NCI-H345 (cell line): ENCODE results near the gene PRPF38B.
"Not testable (repeated sequence)": the region's sequence is repeated elsewhere in the genome, so short reads cannot be mapped to it uniquely, and the experiment has no call there.

Experiments used
- DNase-seq: peaks from one replicate; lab custom pipeline; 2025; lab: John Stamatoyannopoulos, UW

Gene PRPF38B

GRCh38 chr1:108679586-108680213 lies 12.4 kb upstream of the PRPF38B start:
- DNase-seq: no peak

GRCh38 chr1:108681701-108682100 lies 10.4 kb upstream of the PRPF38B start:
- not testable (repeated sequence) for DNase-seq

- DNase-seq: no peak
These were observed 6.6 kb upstream of the PRPF38B start for GRCh38 chr1:108685529-108685928.

DNA sequence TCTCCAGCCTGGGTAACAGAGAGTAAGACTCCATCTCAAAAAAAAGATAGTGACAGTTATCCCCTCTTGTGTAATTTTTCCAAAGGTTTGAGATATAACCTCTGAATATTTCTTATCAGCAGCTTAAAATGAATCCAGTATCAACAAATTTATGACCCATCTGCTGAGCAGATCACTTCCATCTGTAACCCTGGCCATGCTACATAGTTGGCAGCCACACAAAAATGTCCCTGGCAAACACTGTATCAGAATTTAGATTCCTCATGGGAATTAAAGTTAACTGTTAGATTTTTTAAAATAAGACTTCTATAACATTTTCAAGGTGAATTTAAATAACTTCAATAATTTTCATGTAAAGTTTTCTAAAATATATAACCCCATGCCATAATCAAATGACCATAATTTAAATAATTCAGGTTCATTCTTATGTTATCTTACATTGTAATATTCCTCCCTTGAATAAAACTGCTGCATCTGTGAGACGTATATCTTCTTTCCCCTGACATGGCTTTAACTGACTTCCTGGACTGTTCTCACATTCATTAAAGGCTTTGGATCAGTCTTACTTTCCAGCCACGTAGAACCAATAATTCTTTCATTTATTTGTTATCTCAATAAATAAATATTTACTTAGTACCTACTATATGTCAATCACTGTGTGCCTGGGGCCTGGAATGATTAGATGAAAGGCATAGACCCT lies 5.3 kb upstream of the PRPF38B start:
- DNase-seq: no peak

- no peak for DNase-seq
These were observed 775 bp upstream of the PRPF38B start for GRCh38 chr1:108691128-108691941.

DNA sequence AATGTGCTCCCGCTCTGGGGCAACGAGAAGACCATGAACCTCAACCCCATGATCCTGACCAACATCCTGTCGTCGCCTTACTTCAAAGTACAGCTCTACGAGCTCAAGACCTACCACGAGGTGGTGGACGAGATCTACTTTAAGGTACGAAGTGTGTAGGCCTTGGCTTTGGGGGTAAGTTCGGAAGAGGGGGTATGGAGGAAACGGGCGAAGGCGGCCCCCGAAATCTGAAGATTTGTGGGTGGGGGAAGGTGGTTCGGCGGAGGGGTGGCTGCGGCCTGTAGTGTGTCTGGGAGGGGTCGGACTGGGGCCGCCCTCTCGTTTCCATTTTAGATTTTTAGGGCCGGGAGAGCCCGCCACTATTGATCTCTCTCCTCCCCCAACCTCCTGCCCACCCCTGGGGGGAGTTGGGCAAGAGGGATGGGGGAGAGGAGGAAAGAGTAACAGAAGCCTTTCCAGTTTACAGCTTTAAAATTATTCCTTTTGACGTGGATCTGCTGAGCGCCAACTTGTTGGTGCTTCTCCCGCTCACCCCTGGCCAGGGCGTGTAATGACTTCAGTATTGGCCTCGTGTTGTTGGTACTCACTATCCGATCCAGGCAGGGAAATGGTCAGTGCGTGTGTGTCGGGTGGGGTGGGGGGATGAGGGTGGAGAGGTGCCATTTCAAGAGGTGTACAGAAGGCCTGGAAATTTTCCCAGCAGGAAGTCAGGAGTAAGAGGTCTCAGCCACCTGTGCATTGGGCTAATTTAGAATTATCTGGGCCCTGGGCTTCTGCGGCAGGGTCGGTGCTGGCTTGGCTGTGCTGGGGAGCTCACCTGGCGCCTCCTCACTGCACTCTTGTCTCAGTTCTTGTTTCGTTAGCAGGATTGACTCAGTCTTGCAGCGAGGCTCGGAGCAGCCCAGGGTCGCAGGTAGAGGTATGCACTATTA lies 880 bp downstream of the PRPF38B start:
- peak; percentile 55 for DNase-seq

- no peak for DNase-seq
These were observed 3.4 kb downstream of the PRPF38B start for GRCh38 chr1:108695535-108695934.

GRCh38 chr1:108699375-108700332 lies 7.5 kb downstream of the PRPF38B start:
- DNase-seq: no peak

DNA sequence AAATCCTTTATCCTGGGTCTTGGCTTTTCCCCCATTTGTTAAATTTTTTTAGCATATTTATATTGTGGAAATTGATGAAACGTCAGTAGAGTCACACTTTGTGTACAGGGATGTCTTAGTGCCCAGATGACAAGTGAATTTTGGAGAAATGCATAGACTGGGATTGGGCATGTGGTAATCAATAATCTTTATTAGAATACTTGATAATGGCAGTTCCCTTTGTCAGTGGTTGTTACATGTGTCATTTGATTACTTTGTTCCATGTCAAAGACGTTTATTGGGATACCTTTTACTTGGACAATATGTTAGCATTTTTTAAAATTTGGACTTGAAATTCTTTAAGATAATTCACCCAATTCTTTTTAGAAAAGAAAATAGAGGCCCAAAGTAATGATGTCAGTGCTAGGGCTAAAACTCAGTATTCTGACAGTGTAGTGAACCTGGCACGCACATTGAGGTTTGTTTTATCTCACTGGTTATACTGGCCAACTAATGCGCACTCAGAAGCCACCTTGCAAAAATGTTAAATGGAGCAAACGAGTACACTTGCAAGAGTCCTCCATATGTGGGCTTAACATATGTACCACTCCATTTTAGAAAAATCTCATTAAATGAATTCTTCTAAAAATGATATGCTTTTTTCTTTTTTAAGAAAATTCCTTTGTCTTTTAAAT lies 9.2 kb downstream of the PRPF38B start:
- no peak for DNase-seq

DNA sequence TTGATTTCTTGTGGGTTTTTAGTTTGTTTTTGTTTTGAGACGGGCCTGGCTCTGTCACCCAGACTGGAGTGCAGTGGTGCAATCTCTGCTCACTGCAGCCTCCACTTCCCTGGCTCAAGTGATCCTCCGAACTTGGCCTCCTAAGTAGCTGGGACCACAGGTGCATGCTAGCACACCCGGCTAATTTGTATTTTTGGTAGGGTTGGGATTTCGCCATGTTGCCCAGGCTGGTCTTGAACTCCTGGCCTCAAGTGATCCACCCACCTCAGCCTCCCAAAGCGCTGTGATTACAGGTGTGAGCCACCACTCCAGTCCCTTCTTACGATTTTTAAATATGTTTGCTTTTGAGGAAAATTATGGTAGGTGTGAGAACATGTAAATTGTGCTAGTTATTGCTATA lies 10.0 kb downstream of the PRPF38B start:
- not testable (repeated sequence) for DNase-seq

- DNase-seq: no peak
These were observed 11.8 kb downstream of the PRPF38B start for GRCh38 chr1:108703939-108704338.

DNA sequence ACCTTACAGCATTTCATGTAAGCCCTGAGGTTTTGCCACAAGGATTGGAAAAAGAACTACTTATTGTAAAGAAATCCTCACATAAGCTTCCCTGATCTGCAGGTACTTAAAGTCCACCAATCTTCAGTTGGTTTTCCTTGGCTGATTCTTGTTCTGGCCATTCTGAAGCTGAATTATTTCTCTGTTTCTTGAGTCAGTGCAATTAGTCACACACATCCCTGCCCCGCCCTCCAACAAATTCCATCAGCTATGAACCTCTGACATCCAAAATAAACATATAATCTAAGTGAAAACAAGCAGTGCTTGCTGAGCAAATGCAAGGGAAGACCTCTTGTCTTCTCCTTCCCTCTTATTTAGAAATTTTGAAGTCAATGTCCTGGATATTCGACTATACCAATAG lies 12.4 kb downstream of the PRPF38B start:
- DNase-seq: no peak

DNA sequence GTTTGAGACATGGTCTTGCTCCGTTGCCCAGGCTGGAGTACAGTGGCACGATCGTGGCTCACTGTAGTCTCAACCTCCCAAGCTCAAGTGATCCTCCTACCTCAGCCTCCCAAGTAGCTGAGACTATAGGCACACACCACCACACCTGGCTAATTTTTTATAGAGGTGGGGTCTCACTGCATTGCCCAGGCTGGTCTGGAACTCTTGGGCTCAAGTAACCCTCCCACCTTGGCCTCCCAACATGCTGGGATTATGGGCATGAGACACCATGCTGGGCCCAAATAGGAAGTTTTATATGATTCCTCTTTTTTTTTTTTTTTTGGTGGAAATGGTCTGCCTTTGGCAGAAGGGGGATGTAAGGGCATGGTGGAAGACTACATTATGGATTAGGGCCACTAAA lies 14.5 kb downstream of the PRPF38B start:
- DNase-seq: no peak

DNA sequence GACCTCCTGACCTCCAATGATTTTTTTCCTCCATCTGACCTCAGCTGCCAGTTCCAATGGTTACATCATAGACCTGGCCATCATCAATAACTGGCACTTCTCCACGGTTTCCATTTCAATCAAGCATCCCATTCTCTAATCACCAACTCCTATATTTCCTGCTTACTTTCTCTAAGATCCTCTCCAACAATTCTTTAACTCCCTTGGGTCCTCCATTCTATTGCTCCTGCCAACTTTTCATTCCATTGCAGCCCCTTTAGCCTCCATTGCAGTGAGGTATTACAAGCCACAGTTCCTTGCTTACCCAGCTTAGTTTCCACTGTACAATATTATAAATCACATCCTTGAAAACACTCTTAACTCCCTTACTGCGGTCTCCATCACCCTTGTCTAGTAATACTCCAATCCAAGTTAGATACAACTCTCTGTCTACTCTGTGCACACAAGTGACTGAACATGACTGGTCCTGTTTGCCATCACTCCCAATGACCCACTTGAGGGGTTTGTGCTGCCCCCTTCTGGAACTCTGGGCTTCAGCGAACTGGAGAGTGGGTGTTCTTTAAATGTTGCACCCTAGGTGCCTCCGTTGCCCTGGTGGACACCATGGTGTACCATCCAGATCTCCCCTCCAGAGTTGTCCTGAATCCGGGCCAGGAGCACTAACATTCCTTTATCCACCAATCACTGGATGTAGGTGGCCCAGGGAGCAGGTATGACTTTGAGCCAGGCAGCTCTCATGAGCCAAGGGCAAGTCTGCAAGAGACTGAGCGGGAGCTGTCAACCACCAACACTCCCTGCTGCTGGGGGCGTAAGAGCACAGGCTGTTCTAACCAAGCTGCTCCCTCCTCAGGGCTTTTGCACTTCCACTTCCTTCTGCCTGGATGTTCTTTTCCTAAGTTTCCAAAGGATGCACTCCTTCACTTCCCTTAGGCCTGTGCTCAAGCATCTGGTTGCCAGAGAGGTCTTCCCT lies 16.9 kb downstream of the PRPF38B start:
- no peak for DNase-seq

- DNase-seq: no peak
These were observed 20.6 kb downstream of the PRPF38B start, which contains the start of gene FNDC7 for GRCh38 chr1:108712606-108713150. TSS of gene FNDC7 (plus strand) at chr1:108712908. CDS start at chr1:108712934, 26 bp downstream.

GRCh38 chr1:108715932-108716331 lies 23.8 kb downstream of the PRPF38B start:
- no peak for DNase-seq

DNA sequence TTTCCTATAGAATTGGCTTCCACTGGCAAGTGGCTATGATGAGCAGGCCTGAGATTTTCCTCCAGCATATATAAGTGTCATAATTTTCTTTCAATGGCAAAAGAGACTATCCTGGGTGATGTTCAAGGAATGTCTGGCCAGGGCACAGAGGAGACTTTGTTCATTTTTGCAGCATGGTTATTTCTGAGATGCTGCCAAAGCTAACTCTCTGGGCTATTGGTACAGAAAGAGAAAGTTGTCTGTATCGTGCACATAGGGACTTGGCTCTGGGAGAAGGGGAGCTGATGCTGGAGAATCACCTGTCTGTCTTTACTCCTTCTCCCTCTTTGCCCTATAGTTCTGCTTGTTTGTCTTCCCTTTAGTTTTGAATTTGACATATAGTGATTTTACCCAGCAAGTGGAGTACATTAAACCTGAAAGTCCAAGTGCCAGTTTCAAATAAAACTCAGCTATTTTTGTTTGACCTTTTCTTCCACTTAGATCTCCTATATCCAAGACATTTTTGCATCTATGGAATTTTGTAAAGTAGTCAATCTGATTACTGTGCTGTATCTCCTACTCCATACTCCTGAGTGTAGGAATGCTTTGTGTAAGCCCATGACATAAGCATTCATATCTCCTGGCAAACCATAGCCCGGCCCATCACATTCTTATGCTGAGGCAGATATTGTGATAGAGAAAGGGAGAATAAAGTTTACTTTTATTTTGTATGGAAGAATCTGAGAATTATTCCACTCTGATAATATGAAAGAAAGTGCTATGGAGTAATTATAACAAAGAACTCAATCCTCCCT lies 24.5 kb downstream of the PRPF38B start:
- no peak for DNase-seq
